C4-2B (cell line): Measurements from ENCODE around the gene SGIP1.

ENCODE experiments used
- CTCF ChIP-seq: fragments of 450-650 bp; conservative IDR thresholded peaks from 2 replicates; pipeline ENCODE4 v1.5.1; 2017; ENCODE audit warnings: mild to moderate bottlenecking
- ZFX ChIP-seq: fragments of 450-650 bp; IDR thresholded peaks from 2 replicates; pipeline ENCODE4 v1.6.1; 2017

DNA sequence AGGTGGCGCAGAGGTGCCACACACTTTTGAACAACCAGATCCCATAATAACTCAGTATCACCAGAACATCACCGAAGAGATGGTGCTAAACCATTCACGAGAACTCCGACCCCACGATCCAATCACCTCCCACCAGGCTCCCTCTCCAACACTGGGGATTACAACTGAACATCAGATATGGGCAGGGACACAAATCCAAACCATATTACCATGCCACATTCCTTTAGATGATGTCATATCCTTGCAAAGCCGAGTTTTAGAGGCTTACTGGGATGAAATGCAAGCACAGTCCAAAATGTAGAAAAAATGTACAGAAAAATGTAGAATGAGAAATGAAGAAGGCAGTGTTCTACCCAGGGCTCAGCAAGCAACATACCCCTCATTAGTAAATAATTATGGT is 64.7 kb downstream of the SGIP1 start:
- TF ChIP-seq CTCF = no peak
- TF ChIP-seq ZFX = no peak
